Neuron (in vitro differentiated cells): ENCODE measurements around the gene SAPCD2.

Experiments used
- H2AFZ ChIP-seq: one replicate; pipeline ENCODE4 v1.6.1; 2013; ENCODE audit warnings: low read depth, mild to moderate bottlenecking, inconsistent platforms, low read length, moderate library complexity
- H3K27me3 ChIP-seq: one replicate; pipeline ENCODE4 v1.6.1; 2013; ENCODE audit warnings: low read length; ENCODE audit not compliant: insufficient read depth
- H3K36me3 ChIP-seq: one replicate; pipeline ENCODE4 v1.6.1; 2013; ENCODE audit warnings: low read length; ENCODE audit not compliant: insufficient read depth
- H3K4me1 ChIP-seq: one replicate; pipeline ENCODE4 v1.6.1; 2013; ENCODE audit warnings: low read length; ENCODE audit not compliant: insufficient read depth
- H3K4me3 ChIP-seq: 2 replicates; pipeline ENCODE4 v1.5.1; 2013; ENCODE audit warnings: mild to moderate bottlenecking, low read length, moderate library complexity
- H3K9me3 ChIP-seq: one replicate; pipeline ENCODE4 v1.6.1; 2013; ENCODE audit warnings: low read length

The SAPCD2 gene

DNA sequence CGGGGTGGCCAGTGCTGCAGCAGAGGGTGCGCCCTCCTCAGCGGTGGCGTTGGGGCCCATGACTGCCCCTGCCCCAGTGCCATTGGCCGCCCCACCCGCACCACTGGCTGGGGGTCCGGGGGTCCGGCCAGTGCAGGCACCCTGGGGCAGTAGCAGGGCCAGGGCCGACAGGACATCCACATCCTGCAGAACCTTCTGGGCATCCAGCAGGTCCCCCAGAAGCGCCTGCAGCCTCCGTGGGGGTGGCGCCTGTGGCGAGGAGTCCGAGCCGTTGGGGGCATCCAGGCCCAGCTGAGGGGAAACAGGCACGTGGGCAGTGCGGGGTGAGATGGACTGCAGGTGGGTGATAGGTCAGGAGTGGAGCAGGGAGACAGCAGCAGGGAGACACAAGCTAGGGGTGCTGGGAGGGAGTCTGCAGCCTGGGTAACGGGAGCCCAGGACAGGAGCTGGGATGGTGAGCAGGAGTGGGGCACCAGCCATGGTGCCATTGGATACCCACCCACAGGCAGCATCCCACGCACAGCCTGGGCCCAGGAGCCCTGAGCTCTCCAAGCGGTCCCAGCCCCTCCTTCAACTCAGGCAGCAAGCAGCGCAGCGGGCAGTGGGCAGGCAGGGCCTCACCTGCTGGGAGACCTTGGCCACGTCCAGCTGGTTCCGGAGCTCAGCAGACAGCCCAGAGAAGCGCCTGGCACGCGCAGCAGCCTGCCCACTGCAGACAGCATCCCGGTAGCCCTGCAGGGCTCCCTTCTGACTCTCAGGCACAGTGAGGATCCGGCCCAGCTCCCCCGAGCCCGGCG is 49.4 kb downstream of the SAPCD2 start:
- Histone ChIP-seq H3K4me3 (no peak overlapping the region), H3K36me3 (peaks cover 9% of the 10 kb centered on the region), H2AFZ (no peak overlapping the region), H3K4me1 (peaks cover 14% of the 10 kb centered on the region), H3K27me3 (no peaks in the 10 kb centered on the region), H3K9me3 (peaks cover 2% of the 10 kb centered on the region)

DNA sequence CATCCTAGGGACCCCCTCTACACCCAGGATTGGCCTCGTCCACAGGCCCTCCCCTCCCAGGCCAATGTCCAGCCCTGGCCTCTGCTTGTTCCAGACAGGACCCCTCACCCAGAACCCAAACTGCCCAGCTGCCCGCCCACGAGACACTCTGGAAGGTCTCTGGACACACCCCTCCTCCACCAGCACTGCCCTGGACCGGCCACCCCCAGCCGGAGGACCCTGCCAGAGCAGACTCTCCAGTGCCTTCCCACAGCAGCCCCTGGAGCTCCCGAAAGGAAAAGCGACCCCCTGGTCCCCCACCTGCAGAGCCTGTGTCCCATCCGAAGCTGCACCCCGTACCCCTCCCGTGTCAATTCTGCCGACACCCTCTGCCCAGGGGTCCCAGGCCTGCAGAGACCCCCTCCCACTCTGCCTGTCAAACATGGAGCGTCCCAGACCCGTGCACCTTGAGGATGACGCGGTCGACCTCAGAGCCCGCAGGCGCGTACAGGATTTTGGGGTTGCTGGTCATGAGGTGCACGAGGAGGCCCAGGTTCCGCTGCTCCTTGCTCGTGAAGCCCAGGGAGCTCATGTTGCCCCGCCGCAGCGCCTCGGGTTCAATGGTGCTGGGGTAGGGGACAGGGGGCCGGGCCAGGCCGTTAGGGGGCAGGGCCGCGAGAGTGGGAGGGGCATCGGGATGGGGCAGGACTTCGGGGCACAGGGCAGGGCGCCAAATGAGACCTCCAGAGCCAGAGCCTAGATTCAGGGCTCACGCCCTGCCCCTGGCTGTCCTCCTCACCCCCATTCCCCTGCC is 50.3 kb downstream of the SAPCD2 start:
- no peaks in the 10 kb centered on the region for H3K27me3 ChIP-seq
- peaks cover 5% of the 10 kb centered on the region for H3K4me1 ChIP-seq
- no peak overlapping the region for H3K4me3 ChIP-seq

DNA sequence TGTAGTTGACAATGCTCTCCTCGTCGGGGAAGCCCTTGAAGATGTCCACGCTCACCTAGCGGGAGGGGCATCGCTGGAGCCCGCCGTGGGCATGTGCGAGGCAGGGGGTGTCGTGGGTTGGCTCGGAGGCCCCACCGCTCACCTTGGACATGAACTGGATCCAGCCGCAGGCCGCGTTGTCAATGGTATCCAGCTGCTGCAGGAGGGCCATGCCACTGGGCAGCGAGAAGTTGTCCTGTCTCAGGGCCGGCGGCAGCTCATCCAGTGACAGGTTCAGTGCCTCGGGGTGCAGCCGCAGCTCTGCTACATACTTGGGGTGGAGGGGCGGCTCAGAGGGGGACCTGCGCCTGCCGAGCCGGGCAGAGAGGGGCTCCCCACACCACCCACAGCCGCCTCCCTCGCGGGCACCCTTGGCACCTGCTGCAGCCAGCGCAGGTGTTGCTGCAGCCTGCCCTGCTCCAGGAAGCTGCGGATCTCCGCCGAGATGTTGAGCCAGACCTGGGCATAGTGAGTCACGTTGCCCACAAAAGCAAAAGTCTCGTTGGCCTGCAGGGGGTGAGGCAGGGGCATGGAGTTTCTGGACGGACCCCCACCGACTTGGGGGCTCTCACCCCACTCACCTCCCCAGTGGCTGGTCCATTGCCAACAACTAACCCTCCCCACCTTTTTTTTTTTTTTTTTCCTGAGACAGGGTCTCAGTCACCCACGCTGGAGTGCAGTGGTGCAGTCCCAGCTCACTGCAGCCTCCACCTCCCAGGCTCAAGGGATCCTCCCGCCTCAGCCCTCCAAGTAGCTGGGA is 51.4 kb downstream of the SAPCD2 start:
- Histone ChIP-seq H3K4me3 (no peak overlapping the region), H2AFZ (no peak overlapping the region), H3K4me1 (peaks cover 3% of the 10 kb centered on the region), H3K36me3 (peaks cover 25% of the 10 kb centered on the region), H3K27me3 (no peaks in the 10 kb centered on the region), H3K9me3 (peaks cover 2% of the 10 kb centered on the region)

More for the DNA sequence above, 50.3 kb downstream of the SAPCD2 start:
- H2AFZ ChIP-seq = no peak overlapping the region
- H3K36me3 ChIP-seq = peaks cover 16% of the 10 kb centered on the region
- H3K9me3 ChIP-seq = peaks cover 2% of the 10 kb centered on the region

DNA sequence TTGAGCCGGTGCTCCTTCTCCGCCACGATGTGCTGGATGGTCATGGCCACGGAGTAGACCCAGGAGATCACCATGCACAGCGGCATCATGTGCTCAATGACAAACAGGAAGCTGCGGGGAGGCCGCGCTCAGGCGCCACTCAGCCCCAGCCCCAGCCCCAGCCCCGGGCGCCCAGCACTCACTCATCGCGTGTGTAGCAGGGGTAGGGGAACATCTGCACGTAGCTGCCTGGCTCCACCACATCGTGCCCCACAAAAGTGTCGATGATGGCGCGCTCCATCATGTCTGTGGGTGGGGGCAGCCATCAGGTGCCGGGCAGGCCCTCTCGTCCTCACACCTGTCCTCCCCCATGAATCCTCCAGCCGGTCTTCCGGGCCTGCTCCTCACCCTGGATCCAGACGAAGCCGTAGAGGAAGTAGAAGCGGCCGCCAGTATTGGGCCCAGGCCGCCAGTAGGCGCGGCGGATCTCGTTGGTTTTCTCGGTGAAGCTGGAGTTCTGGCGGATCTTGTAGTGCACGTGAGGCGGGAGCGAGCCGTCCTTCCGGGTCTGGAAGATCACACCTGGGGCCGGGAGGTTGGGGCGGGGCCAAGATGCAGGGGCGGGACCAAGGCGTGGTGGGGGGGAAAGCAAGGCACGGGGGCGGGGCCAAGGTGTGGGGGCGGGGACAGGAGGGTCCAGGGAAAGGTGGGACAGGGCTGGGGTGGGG is 52.4 kb downstream of the SAPCD2 start:
- Histone ChIP-seq H3K4me1 (no peaks in the 10 kb centered on the region), H3K9me3 (peaks cover 2% of the 10 kb centered on the region), H2AFZ (no peak overlapping the region), H3K4me3 (no peak overlapping the region), H3K27me3 (no peaks in the 10 kb centered on the region), H3K36me3 (peaks cover 32% of the 10 kb centered on the region)

DNA sequence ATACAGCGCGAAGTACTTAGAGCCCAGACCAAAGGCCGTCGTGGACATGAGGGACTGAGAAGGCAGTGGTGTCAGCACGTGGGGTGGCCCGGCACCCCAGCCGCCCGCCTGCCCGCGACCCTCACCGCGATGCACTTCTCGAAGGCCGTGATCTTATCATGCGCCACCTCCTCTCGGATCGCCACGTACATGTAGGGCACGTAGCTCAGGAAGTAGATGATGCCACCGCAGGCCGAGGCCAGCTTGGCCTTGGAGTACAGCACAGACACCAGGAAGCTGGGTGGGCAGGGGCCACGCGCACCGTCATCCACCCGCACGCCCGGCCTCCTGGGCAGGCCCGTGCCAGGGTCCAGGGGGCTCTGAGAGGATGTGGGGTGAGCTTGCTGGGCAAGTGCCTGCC is 53.3 kb downstream of the SAPCD2 start:
- H3K4me1 ChIP-seq = no peaks in the 10 kb centered on the region
- no peak overlapping the region for H3K4me3 ChIP-seq
- no peak overlapping the region for H2AFZ ChIP-seq
- H3K36me3 ChIP-seq = peaks cover 38% of the 10 kb centered on the region
- H3K9me3 ChIP-seq = peaks cover 2% of the 10 kb centered on the region
- H3K27me3 ChIP-seq = no peaks in the 10 kb centered on the region

DNA sequence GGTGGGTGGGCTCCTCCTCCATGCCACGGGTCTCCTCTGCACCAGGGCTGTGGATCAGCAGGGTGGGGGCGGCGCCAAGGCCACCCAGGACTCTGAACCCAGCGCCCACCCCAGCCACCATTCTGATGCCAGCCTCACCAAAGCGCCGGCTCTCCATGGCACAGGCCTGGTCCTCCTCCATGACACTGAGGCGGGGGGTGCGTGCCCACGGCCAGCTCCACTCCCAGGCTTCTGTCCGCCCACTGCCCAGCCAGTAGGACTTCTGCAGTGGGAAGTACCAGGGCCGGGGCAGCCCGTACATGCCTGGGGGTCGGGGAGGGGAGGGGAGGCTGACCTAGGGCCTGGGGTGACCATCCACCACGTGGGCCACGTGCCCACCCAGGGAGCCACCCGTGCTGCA is 53.9 kb downstream of the SAPCD2 start:
- Histone ChIP-seq H3K4me3 (no peak overlapping the region), H3K9me3 (peaks cover 2% of the 10 kb centered on the region), H3K4me1 (no peaks in the 10 kb centered on the region), H3K27me3 (no peaks in the 10 kb centered on the region), H3K36me3 (peaks cover 42% of the 10 kb centered on the region), H2AFZ (no peak overlapping the region)

DNA sequence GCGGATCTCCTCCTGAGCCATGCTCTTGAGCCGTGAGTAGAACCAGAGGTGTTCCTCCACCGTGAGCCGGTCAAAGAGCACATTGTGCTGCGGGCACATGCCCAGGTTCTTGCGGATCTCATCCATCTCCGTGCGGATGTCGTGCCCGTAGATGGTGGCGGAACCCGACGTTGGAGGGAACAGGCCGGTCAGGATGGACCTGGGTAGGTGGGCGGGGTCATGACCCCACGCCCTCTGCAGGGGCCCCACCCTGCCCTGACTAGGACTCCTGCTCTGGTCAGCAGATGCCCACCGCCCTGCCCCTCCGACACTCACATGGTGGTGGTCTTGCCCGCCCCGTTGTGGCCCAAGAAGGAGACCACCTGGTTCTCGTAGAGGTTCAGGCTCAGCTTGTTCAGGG is 54.4 kb downstream of the SAPCD2 start:
- H3K36me3 ChIP-seq = peaks cover 42% of the 10 kb centered on the region
- H3K4me3 ChIP-seq = no peak overlapping the region
- no peaks in the 10 kb centered on the region for H3K27me3 ChIP-seq
- peaks cover 2% of the 10 kb centered on the region for H3K9me3 ChIP-seq
- H3K4me1 ChIP-seq = no peaks in the 10 kb centered on the region
- H2AFZ ChIP-seq = no peak overlapping the region

DNA sequence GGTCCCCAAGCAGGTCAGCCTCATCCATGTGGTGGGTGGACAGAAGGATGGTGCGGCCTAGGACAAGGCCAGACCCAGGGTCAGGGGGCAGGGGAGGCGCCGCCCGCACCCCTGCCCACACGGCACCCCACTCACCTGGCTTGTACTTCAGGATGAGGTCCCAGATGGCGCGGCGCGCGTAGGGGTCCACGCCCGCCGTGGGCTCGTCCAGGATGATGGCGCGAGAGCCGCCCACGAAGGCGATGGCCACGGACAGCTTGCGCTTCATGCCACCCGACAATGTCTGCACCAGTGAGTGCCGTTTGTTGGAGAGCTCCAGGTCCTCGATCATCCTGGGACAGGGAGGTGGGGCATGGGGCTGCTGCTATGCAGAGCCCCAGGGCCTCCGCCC is 54.8 kb downstream of the SAPCD2 start:
- no peaks in the 10 kb centered on the region for H3K27me3 ChIP-seq
- no peak overlapping the region for H2AFZ ChIP-seq
- H3K9me3 ChIP-seq = peaks cover 2% of the 10 kb centered on the region
- no peak overlapping the region for H3K4me3 ChIP-seq
- peaks cover 42% of the 10 kb centered on the region for H3K36me3 ChIP-seq
- H3K4me1 ChIP-seq = no peaks in the 10 kb centered on the region

DNA sequence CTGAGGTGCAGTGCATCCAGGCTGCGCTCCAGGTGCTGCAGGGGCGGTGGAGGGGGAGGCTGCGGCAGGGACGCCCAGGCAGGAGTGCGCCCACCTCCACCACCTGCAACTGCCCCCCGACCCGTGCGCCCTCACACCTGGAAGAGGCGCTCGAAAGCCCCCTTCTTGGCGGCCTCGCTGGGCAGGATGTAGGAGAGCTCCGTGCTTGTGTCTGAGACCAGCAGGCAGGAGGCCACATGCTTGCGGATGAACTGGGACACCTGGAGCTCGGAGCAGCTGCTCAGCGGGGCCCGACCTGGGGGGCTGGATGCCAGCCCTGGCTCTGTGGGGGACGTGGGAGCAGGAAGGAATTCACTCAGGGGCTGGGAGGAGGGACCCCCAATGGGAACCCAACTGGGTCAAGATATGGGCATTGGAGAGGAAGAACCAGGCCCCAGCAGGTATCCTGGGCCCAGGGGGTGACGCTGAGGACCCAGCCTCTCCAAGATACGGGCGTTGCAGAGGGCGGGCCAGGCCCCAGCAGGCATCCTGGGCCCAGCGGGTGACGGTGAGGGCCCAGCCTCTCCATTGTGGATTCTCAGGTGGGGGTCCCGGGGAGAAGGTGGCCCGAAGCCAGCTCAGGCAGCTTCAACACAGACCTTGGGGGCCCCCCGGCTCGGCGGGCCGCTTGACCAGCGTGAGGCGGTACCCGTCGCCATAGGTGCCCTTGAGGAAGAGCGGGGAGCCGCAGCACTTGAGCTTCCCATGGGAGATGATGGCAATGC is 55.4 kb downstream of the SAPCD2 start:
- H2AFZ ChIP-seq = no peak overlapping the region
- H3K36me3 ChIP-seq = peaks cover 42% of the 10 kb centered on the region
- no peak overlapping the region for H3K4me3 ChIP-seq
- H3K27me3 ChIP-seq = no peaks in the 10 kb centered on the region
- peaks cover 2% of the 10 kb centered on the region for H3K9me3 ChIP-seq
- H3K4me1 ChIP-seq = no peaks in the 10 kb centered on the region

DNA sequence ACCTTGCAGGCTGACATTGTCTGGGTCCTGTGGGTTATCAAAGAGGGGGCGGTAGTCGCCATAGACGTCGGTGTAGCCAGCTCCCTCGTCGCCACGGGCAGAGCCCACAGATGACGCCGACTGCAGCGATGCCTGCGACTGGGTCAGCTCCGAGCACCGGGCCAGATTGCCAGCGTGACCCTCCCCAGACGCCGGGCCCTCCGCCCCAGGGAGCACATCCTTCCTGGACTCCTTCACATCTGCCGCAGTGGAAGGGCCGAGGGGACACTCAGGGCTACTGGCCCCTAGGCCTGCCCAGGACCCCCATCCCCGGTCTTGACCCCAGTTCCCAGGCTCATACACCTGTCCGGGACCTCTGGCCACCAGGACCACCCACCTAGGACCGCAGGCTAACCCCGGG is 56.2 kb downstream of the SAPCD2 start:
- Histone ChIP-seq H3K36me3 (peaks cover 44% of the 10 kb centered on the region), H3K9me3 (peaks cover 2% of the 10 kb centered on the region), H3K27me3 (no peaks in the 10 kb centered on the region), H3K4me3 (no peak overlapping the region), H2AFZ (no peak overlapping the region), H3K4me1 (no peaks in the 10 kb centered on the region)

DNA sequence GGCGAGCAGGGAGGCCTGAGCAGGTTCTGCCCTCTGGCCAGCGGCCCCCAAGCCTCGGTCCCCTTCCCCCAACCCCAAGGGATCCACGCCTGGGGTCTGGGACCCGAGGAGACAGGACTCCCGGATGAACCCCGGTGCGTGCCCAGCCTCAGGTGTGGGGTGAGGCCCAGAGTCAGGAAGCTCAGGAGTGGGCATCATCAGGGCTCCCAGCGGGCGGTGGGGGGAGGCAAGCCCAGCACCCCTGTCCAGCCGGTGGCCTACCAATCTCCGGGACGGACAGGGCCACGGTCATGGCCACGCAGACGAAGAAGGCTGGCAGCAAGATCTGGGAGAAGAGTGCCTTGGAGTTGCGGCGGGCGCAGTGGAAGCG is 56.8 kb downstream of the SAPCD2 start:
- H3K4me1 ChIP-seq = no peaks in the 10 kb centered on the region
- peaks cover 2% of the 10 kb centered on the region for H3K9me3 ChIP-seq
- H3K36me3 ChIP-seq = peaks cover 44% of the 10 kb centered on the region
- H3K4me3 ChIP-seq = no peak overlapping the region
- H3K27me3 ChIP-seq = no peaks in the 10 kb centered on the region
- H2AFZ ChIP-seq = no peak overlapping the region
